Colonic mucosa (tissue), 4 donors: ENCODE results near the gene PDLIM1. TPM values are rescaled to one million over a fixed set of nuclear protein-coding genes. Genes with fewer than 3 reads are reported as not detected.

Source experiments
- DNase-seq: peaks from one replicate; pipeline ENCODE4 v3.0.0-alpha.2; 2020
- H3K27ac ChIP-seq: fragments of 200-600 bp; one replicate; pipeline ENCODE4 v1.8.0; 2021
- H3K27me3 ChIP-seq: fragments of 200-600 bp; one replicate; pipeline ENCODE4 v1.8.0; 2021
- H3K36me3 ChIP-seq: fragments of 200-600 bp; one replicate; pipeline ENCODE4 v1.8.0; 2021
- H3K4me1 ChIP-seq: fragments of 200-600 bp; one replicate; pipeline ENCODE4 v1.8.0; 2021; ENCODE audit warnings: mild to moderate bottlenecking
- H3K4me3 ChIP-seq: fragments of 200-600 bp; one replicate; pipeline ENCODE4 v1.8.0; 2021
- H3K9ac ChIP-seq, 2 donors: one replicate each; pipeline ENCODE4 v1.7.0; 2013; ENCODE audit warnings: control low read depth in 2 of 2, low read depth in 2 of 2, low read length in 2 of 2
- H3K9me3 ChIP-seq: fragments of 200-600 bp; one replicate; pipeline ENCODE4 v1.8.0; 2021
- intact Hi-C: fragments of 100-400 bp; cut with DNase I; formaldehyde crosslinking; loops from one replicate; pipeline ENCODE4 v1.14.1; 2022
- total RNA-seq, 2 donors: library from RNA; stranded (reverse); fragmentation: NEBNext Ultra II Directional in 1 of 2; extraction: Animal tissue kit (Norgen Biotek cat#: 25700) in 1 of 2; gene quantifications; one replicate each; pipeline ENCODE4 v1.2.1, GENCODE V29; 2021
- TF ChIP-seq, protein P1 (sequence below): fragments of 200-600 bp; IDR thresholded peaks from one replicate; pipeline ENCODE4 v1.8.0; 2022; ENCODE audit warnings: antibody characterized with exemption, mild to moderate bottlenecking
- donor health status: healthy.
- donor health status: DM: no; HTN: no; CAD: no.
- donor health status: DM: no; HTN: no; CAD: no.

The PDLIM1 gene
- total RNA-seq, 2 donors from 2014 or later = 246 to 433 TPM

DNA sequence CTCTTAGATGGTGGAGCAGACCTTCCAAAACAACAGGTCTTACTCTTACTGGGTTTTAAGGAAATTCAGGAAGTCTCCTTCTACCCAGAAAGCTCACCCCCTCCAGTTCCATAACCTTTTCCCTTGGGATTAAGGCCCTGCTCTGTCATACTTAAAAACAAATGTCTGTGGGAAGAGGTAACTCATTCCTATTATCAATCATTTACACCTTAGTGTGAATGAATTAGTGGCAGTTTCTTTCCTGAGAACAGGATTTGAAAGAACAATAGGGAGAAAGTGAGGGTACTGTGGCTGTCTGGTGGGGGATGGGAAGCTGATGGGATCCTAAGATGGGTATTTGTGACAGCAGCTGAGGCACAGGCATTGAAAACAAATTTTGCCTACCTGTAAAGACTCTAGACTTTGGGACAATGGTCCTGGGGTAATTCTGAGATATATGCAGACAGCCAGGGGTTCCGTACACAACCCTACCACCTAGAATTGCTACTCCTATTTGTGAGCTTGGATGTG lies 22.2 kb upstream of the PDLIM1 start:
- Histone ChIP-seq H3K4me3 (no peak overlapping the region), H3K4me1 (peaks cover 8% of the 10 kb centered on the region), H3K9me3 (no peaks in the 10 kb centered on the region), H3K36me3 (no peaks in the 10 kb centered on the region), H3K27ac (no peak overlapping the region), H3K27me3 (no peaks in the 10 kb centered on the region), H3K9ac (no peak overlapping the region)
- DNase-seq = no peak
- intact Hi-C loops = no loop called here
- TF ChIP-seq, protein P1, sequence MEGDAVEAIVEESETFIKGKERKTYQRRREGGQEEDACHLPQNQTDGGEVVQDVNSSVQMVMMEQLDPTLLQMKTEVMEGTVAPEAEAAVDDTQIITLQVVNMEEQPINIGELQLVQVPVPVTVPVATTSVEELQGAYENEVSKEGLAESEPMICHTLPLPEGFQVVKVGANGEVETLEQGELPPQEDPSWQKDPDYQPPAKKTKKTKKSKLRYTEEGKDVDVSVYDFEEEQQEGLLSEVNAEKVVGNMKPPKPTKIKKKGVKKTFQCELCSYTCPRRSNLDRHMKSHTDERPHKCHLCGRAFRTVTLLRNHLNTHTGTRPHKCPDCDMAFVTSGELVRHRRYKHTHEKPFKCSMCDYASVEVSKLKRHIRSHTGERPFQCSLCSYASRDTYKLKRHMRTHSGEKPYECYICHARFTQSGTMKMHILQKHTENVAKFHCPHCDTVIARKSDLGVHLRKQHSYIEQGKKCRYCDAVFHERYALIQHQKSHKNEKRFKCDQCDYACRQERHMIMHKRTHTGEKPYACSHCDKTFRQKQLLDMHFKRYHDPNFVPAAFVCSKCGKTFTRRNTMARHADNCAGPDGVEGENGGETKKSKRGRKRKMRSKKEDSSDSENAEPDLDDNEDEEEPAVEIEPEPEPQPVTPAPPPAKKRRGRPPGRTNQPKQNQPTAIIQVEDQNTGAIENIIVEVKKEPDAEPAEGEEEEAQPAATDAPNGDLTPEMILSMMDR = no peak

DNA sequence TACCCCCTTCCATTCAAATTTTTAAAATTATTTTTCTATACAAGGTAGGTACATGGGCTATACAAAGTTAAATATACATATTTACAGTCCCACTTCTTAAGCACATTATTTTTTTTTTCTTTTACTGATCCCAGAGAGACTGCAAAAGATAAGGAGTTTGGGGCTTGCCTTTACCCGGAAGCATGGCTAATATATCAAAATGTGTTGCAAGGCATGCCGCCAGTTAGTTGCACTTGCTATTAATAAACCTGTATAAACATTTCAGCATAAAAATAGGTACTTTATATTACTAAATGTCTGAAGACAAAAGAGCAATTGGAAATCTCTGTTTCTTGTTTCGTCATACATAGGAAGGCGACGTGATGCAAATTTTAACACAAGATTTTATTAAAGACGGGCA lies 21.5 kb upstream of the PDLIM1 start:
- intact Hi-C loops = no loop called here
- no peak overlapping the region for H3K27ac ChIP-seq
- peaks cover 8% of the 10 kb centered on the region for H3K4me1 ChIP-seq
- TF ChIP-seq, protein P1 = no peak
- H3K9me3 ChIP-seq = no peaks in the 10 kb centered on the region
- no peak for DNase-seq
- H3K27me3 ChIP-seq = no peaks in the 10 kb centered on the region
- no peak overlapping the region for H3K9ac ChIP-seq
- no peaks in the 10 kb centered on the region for H3K36me3 ChIP-seq
- no peak overlapping the region for H3K4me3 ChIP-seq

DNA sequence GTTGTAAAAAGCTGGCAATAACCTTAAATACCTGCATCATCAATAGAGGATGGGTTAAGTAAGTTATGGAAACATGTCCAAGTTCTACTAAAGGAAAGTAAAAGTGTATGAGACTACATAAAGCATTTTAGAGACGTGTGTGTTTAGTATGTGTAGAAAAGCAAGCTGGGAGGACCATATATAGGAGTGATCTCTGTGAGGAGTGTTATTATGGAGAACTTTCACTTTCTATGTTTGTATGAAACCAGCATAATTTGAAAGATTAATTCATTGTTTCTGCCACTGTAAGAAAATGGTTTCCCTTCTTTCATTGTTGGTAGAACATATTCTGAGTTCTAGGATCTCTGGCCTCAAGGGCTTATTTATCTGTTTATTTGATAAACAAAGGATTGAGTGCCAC lies 19.2 kb upstream of the PDLIM1 start:
- intact Hi-C loops = no loop called here
- H3K4me3 ChIP-seq = no peak overlapping the region
- H3K27ac ChIP-seq = peak overlapping the region; percentile 75
- DNase-seq = no peak
- no peaks in the 10 kb centered on the region for H3K27me3 ChIP-seq
- no peak overlapping the region for H3K9ac ChIP-seq
- no peaks in the 10 kb centered on the region for H3K36me3 ChIP-seq
- H3K4me1 ChIP-seq = peaks cover 8% of the 10 kb centered on the region
- TF ChIP-seq, protein P1 = no peak
- H3K9me3 ChIP-seq = no peaks in the 10 kb centered on the region

DNA sequence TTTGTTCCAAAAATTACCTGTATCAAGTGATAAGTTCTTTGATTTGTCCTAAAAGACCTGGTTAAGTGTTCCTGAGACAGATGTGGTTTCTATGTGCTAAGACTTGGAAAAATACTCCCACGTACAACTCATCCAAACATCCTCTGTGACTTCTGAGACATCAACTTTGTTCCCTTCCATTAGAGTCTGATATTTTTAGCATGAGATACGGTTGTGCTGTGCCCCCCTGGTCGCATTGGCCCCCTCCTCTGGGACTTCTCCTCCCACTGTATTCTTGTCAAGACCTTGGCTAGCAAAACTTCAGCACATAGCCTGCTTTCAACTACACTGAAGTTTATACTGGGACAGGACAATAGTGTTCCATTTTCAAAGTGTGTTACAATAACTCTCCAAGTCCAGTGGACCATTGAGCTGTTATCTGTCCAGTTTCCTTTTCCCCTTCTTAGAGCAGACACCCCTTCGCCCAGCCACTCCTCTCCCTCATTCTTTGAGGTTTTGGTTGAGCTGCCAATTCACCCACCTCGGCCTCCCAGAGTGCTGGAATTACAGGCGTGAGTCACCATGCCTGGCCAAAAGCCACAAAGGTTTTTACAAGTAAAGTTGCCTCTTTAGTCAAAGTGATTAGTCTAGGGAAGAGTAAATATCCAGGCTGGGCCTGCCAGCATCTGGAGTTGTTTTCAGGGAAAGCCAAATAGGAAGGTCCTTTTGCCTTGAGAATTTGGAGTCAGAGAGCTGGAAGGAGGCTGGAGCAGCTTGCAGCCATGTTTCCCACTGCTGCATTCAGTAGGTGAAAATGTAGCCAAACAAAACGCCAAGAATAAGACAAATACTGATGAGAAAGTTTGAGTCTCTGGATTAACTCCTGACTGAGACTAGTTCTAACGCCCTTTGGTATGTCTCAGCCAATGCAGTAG lies 17.8 kb upstream of the PDLIM1 start:
- Histone ChIP-seq H3K9ac (no peak overlapping the region), H3K36me3 (no peaks in the 10 kb centered on the region), H3K27me3 (no peaks in the 10 kb centered on the region), H3K4me3 (no peak overlapping the region), H3K9me3 (no peaks in the 10 kb centered on the region), H3K4me1 (peaks cover 8% of the 10 kb centered on the region), H3K27ac (peak overlapping the region; percentile 75)
- peak; percentile 93 for DNase-seq
- TF ChIP-seq, protein P1 = no peak
- intact Hi-C loops = no loop called here

DNA sequence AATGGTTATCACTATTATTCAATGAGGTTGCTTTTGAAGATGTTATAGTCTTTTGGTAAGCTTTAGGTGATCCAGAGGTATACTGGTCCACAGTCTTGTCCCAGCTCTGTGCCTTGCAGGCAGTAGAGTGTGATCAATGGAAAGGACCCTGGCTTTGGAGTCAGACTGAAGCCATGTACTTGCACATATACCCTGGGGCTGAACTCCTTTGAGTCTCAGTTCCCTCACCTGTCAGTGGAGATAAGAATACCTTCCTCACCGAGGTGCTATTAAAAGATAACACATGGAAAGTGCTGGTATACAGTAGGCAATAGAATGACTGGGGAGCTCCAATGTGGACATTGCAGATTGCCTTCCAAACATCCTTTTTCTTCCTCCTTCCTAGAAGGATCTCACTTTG lies 16.0 kb upstream of the PDLIM1 start:
- no peak overlapping the region for H3K27ac ChIP-seq
- no peak overlapping the region for H3K4me3 ChIP-seq
- peaks cover 8% of the 10 kb centered on the region for H3K4me1 ChIP-seq
- H3K27me3 ChIP-seq = no peaks in the 10 kb centered on the region
- no peak for DNase-seq
- no peaks in the 10 kb centered on the region for H3K36me3 ChIP-seq
- TF ChIP-seq, protein P1 = no peak
- no peak overlapping the region for H3K9ac ChIP-seq
- intact Hi-C loops = no loop called here
- no peaks in the 10 kb centered on the region for H3K9me3 ChIP-seq
